Measurements from ENCODE around the gene PLPP2.

Gene PLPP2

GRCh38 chr19:313988-314815 lies 23.0 kb upstream of the PLPP2 start:
- no peak for DNase-seq

- DNase-seq: no peak
These were observed 22.2 kb upstream of the PLPP2 start for GRCh38 chr19:313169-313987.

GRCh38 chr19:311813-312261 lies 20.6 kb upstream of the PLPP2 start:
- DNase-seq: no peak

DNA sequence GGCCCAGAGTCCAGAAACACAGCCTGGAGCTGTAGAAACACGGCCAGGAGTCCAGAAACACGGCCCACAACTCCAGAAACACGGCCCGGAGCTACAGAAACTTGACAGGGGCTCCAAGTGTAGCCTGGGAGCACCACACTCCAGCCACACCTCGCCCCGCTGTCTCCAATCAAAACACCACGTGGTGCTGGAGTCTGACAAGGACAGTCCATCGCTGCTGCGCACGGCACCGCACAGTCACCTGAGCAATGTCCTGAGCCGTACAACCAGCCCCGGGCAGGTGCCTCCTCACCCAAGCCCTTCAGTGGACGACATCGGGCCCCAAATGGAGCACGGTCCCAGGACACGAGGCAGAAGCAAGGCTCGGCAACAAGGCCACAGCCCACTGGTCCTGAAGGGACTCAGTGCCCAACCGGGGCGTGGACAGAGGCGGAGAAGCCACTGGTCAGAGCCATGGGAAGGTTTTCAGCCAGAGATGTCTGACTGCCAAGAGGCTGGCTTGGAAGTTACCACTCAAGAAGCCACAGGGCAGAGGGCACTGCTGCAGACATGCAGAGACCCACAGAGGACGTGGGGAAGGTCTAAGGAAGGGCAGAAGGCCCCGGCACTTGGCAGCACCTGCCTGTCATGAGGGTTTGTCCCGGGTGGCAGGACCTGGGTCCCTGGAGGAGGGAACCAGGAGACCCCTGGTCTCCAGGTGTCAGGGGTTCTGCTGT lies 19.7 kb upstream of the PLPP2 start:
- no peak for DNase-seq

GRCh38 chr19:310141-310651 lies 19.0 kb upstream of the PLPP2 start:
- DNase-seq: no peak

GRCh38 chr19:309206-309565 lies 18.0 kb upstream of the PLPP2 start:
- DNase-seq: no peak

GRCh38 chr19:308471-309205 lies 17.4 kb upstream of the PLPP2 start:
- no peak for DNase-seq

DNA sequence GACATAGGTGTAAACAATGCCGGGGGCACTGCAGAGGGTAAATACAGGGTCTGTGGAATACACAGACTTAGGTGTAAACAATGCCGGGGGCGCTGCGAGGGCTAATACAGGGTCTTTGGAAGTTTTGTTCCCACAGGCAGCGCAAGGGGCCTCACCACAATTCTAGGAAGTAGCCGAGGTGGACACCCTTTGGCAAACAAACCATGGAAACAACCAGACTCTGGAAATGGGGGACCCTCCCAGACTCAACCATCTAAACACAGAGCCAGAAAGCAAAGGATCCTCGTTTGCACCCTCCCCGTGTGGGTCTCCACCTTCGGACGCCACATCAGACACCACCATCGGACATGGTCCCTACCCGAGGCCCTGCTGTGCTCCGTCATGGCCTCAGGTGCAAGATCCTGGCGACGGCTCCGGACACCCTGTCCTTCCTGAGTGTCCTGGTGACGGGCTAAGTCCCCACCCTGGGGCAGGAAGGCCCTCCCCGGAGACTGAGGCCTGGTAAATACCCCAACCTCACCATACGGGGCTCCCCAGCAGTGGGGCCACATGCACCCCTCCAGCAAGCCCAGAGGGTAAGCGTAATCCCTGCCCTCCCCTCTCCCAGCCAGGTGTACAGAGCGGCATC lies 16.7 kb upstream of the PLPP2 start:
- DNase-seq: no peak

DNA sequence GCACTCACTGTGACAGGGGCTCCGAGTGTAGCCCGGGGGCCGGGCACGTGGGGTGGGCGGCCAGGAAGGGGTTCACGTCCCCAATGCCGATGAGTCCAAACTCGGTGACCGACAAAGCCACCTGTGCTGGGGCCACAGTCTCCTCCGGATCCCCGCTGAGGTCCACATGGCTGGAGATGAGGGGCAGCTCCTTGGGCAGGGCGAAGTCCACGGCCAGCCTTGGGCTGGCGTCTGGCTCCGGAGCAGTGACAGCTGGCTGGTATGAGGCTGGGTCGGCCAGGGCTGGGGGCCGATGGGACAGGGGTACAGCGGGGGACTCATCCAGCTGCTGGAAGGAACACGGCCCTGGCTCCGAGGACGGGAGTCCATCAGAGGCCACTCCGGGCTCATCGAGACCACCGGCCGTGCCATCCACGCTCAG lies 15.9 kb upstream of the PLPP2 start:
- DNase-seq: no peak

DNA sequence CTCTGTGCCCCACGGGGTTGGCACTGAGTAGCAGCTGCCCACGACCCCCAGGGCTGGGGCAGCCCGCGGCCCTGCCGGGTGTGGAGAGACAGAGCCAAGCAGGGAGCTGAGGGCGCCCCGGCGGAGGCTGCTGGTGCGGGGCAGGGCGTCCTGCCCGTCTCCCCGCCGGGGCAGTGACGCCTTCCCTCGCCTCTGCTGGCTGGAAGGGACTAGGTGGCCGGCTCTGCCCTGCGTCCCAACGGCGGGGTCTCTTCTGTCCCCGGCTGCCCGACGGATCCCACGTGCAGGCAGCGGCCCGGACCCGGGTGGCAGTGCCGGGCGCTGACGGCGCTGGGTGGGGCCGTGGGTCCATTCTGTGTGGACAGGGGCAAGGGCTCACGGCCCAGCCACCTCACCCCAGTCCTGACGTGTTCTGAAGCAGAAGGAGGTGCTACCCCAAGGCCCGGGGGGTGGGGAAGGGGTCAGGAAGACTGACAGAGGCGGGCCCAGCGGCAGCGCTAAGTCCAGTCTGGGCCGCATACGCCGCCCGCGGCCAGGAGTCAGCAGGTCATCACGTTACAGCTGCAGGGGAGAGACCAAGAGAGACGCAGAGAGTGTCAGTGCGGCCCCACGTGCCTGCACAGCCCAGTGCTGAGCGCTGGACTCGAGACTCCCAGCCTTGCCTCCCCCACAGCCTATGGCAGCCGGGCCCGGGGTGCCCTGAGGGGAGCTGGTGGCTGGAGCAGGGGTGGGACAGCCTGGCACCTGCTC lies 15.1 kb upstream of the PLPP2 start:
- no peak for DNase-seq

- DNase-seq: no peak
These were observed 14.3 kb upstream of the PLPP2 start for GRCh38 chr19:305240-306150.

DNA sequence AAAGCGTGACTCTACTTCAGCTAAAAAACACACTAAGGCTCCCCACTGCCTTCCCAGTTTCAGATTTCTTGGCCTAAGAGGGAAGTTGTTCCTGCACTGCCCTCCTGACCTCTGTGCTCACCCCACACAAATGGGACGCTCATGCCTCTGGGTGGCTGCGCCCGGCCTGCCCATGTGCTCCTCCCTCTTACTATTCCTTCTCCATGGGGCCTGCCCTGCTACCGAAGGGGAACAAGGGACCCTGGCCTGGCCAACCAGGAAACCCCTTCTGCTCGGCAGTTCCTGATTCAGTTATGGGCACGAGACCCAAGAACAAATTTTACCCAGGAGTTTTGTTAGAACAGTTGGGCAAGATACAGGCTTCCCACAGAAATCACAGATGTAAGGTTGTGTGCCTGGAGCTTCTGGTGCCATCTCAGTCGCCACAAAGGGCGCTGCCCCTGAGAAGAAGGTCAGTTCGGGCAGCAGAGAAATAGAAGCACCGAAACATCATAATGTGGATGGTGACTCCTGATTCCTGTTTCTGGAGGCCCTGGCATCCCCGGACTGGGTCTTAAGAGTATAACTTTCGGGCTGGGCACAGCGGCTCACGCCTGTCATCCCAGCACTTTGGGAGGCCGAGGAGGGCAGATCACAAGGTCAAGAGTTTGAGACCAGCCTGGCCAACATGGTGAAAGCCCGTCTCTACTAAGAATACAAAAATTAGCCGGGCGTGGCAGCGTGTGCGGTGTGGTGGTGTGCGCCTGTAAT lies 5.4 kb upstream of the PLPP2 start:
- no peak for DNase-seq

- no peak for DNase-seq
These were observed 4.6 kb upstream of the PLPP2 start for GRCh38 chr19:295687-296370.

DNA sequence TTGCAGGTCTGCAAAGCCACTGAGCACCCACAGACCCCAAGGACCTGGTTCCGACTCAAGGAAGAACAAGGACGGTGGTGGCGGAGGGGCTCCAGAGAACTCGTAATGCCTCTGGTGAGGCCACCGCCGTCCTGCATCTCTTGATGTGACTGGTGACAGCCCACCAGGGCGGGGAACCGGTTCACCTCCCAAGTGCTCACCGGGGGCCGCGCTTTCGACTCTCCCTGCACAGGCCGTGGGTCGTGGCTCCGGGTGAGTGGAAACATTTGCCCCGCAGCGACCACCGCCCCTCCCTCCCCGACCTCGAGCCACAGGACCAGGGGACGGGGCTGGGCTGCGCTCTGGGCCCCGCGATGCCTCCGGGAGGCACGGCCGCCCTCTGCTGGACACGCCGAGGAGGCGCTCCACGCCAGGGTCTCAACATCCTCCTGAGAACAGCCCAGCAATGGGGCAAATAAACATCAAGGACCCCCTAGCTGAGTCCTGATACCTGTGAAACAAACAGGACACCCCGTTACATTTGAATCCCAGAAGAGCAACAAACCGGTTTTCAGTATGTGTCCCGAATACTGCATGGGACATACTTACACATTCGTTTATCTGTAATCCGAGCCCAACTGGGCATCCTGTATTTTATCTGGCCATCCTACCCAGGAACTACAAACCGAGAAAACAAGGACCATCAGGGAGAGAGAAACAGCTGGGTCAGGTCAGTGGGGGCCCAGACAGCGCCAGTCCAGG lies 3.9 kb upstream of the PLPP2 start:
- DNase-seq: no peak

DNA sequence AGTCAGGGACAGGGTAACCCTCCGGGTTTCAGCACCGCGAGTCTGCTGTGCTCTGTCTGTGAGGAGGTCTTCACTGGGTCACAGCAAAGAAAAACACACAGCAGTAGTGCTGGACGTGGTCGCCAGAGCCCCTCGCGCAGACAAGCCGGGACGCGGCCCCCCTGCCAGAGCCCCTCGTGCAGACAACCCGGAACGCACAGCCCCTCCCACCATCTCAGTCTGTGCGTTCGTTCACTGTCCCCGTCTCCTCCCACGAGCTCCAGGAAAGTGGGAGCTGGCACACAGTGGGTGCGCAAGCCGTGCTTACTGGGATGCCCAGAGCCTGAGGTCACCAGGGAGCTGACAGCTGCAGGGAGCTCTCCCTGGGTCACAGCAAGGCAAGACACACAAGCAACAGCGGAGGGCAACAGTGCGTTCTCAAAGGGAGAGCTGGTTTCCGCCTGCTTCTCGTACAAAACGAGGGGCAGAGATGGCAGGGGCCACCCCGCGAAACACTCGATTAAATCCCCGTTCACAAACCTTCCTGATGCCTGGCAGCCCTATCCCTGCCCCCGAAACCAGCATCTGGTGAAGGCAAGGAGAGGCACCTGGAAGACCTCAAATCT lies 3.2 kb upstream of the PLPP2 start:
- DNase-seq: no peak

GRCh38 chr19:293436-294110 lies 2.4 kb upstream of the PLPP2 start:
- DNase-seq: no peak

DNA sequence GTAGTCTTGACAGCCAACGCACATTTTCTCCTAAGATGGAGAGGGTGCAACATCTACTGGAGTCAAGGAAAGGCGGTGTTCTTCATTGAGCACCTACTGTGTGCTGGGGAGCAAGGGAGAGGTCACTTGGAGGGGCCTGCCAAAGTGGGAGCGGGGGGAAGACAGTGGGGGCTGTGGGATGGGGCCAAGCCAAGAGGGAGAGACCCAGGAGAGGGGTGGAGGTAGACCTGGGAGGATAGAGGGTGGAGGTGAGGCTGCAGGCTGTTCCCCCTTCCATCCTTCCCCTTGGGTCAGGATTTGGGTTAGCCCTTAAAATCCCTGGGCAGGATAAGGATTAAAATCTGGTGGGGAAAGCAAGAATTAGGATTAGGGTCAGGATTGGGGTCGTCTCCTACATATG lies 1.7 kb upstream of the PLPP2 start:
- no peak for DNase-seq
